Liver (tissue), 3 donors: ENCODE results near the gene PTPRQ.

ENCODE experiments used
- EGR1 ChIP-seq, 2 donors: IDR thresholded peaks; 2 replicates each; pipeline ENCODE4 v1.6.1; 2016 to 2018; ENCODE audit warnings: antibody characterized with exemption in 2 of 2, low read depth in 2 of 2
- GABPA ChIP-seq, 2 donors: IDR thresholded peaks in 1 of 2; conservative IDR thresholded peaks in 1 of 2; 2 replicates each; pipeline ENCODE4 v1.6.1; 2016; ENCODE audit warnings: antibody characterized with exemption in 2 of 2, mild to moderate bottlenecking in 1 of 2, moderate library complexity in 1 of 2
- HNF4A ChIP-seq, 2 donors: conservative IDR thresholded peaks; 2 replicates each; pipeline ENCODE4 v1.6.1; 2016; ENCODE audit warnings: antibody characterized with exemption in 2 of 2, mild to moderate bottlenecking in 2 of 2
- JUND ChIP-seq, 2 donors: IDR thresholded peaks; 2 replicates each; pipeline ENCODE4 v1.6.1; 2016; ENCODE audit warnings: antibody characterized with exemption in 2 of 2
- NR2F2 ChIP-seq: IDR thresholded peaks from 2 replicates; pipeline ENCODE4 v1.6.1; 2016; ENCODE audit warnings: antibody characterized with exemption
- RAD21 ChIP-seq, 2 donors: IDR thresholded peaks; 2 replicates each; pipeline ENCODE4 v1.6.1; 2016; ENCODE audit warnings: antibody characterized with exemption in 2 of 2, mild to moderate bottlenecking in 2 of 2
- SP1 ChIP-seq: IDR thresholded peaks from 2 replicates; pipeline ENCODE4 v1.6.1; 2018; ENCODE audit warnings: antibody characterized with exemption, mild to moderate bottlenecking
- TAF1 ChIP-seq: conservative IDR thresholded peaks from 2 replicates; pipeline ENCODE4 v1.6.1; 2016; ENCODE audit warnings: antibody characterized with exemption, mild to moderate bottlenecking
- YY1 ChIP-seq: IDR thresholded peaks from 2 replicates; pipeline ENCODE4 v1.6.1; 2016; ENCODE audit warnings: antibody characterized with exemption, mild to moderate bottlenecking
- TF ChIP-seq, protein P1 (sequence below): fragments of 150-350 bp; IDR thresholded peaks from 2 replicates; pipeline ENCODE4 v1.5.1; 2017; ENCODE audit warnings: improper control_type of control experiment, low read depth, low read length; ENCODE audit not compliant: missing input control
- TF ChIP-seq, protein P2 (sequence below): IDR thresholded peaks from 2 replicates; pipeline ENCODE4 v1.6.1; 2016; ENCODE audit warnings: antibody characterized with exemption, mild to moderate bottlenecking
- TF ChIP-seq, protein P3 (sequence below): IDR thresholded peaks from 2 replicates; pipeline ENCODE4 v1.6.1; 2016; ENCODE audit warnings: antibody characterized with exemption
- donor health status: healthy.
- donor health status: healthy.

DNA sequence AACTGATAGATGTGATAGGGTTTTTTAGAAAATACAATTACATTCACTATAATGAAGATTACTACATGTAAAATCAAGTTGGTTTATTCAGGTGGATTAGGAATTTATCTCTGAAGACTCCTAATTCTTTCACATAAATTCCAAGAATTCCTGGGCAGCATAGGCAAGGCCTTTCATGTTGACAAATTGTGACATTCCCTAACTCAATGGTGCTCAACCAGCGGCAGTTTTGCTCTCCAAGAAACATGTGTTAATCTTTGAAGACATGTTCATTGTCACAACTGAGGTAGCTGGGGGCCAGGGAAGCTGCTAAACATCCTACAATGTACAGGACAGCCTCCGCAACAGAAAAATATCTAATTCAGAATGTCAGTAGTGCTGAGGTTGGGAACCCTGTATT lies 46.3 kb downstream of the PTPRQ start:
- TF ChIP-seq, protein P1, sequence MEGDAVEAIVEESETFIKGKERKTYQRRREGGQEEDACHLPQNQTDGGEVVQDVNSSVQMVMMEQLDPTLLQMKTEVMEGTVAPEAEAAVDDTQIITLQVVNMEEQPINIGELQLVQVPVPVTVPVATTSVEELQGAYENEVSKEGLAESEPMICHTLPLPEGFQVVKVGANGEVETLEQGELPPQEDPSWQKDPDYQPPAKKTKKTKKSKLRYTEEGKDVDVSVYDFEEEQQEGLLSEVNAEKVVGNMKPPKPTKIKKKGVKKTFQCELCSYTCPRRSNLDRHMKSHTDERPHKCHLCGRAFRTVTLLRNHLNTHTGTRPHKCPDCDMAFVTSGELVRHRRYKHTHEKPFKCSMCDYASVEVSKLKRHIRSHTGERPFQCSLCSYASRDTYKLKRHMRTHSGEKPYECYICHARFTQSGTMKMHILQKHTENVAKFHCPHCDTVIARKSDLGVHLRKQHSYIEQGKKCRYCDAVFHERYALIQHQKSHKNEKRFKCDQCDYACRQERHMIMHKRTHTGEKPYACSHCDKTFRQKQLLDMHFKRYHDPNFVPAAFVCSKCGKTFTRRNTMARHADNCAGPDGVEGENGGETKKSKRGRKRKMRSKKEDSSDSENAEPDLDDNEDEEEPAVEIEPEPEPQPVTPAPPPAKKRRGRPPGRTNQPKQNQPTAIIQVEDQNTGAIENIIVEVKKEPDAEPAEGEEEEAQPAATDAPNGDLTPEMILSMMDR: no peak
- TF ChIP-seq HNF4A (conservative IDR thresholded peaks at IDR 0.05) (no peak), NR2F2 (no peak), GABPA (IDR thresholded peaks at IDR 0.05 in 1 of 2, conservative IDR thresholded peaks at IDR 0.05 in 1 of 2) (no peak), EGR1 (IDR thresholded peaks at IDR 0.05; ENCODE audit: low read depth in 2 of 2) (no peak), TAF1 (no peak), JUND (IDR thresholded peaks at IDR 0.05) (no peak), YY1 (no peak), RAD21 (IDR thresholded peaks at IDR 0.05) (no peak), SP1 (no peak)
- TF ChIP-seq, protein P2, sequence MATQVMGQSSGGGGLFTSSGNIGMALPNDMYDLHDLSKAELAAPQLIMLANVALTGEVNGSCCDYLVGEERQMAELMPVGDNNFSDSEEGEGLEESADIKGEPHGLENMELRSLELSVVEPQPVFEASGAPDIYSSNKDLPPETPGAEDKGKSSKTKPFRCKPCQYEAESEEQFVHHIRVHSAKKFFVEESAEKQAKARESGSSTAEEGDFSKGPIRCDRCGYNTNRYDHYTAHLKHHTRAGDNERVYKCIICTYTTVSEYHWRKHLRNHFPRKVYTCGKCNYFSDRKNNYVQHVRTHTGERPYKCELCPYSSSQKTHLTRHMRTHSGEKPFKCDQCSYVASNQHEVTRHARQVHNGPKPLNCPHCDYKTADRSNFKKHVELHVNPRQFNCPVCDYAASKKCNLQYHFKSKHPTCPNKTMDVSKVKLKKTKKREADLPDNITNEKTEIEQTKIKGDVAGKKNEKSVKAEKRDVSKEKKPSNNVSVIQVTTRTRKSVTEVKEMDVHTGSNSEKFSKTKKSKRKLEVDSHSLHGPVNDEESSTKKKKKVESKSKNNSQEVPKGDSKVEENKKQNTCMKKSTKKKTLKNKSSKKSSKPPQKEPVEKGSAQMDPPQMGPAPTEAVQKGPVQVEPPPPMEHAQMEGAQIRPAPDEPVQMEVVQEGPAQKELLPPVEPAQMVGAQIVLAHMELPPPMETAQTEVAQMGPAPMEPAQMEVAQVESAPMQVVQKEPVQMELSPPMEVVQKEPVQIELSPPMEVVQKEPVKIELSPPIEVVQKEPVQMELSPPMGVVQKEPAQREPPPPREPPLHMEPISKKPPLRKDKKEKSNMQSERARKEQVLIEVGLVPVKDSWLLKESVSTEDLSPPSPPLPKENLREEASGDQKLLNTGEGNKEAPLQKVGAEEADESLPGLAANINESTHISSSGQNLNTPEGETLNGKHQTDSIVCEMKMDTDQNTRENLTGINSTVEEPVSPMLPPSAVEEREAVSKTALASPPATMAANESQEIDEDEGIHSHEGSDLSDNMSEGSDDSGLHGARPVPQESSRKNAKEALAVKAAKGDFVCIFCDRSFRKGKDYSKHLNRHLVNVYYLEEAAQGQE: no peak
- TF ChIP-seq, protein P3, sequence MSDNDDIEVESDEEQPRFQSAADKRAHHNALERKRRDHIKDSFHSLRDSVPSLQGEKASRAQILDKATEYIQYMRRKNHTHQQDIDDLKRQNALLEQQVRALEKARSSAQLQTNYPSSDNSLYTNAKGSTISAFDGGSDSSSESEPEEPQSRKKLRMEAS: no peak
